Measurements from ENCODE around the gene C11orf58.

DNA sequence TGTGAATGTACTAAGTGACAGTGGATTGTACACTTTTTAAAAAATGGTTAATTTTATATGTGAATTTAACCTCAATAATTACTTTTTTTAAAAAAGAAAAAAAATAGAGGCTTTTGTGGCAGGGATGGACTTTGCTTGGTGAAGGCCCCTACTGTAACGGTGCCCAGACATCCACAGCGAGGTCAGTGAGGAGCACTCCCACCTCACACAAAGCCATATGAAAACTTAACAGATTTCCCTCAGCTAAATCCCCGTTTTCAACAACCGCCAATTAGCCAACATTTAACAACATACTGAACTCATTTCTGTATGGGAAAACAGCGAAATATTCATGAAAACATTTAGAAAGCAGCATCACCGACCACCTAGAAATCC, 642 bp upstream of the C11orf58 start:
- TF ChIP-seq, protein P1, sequence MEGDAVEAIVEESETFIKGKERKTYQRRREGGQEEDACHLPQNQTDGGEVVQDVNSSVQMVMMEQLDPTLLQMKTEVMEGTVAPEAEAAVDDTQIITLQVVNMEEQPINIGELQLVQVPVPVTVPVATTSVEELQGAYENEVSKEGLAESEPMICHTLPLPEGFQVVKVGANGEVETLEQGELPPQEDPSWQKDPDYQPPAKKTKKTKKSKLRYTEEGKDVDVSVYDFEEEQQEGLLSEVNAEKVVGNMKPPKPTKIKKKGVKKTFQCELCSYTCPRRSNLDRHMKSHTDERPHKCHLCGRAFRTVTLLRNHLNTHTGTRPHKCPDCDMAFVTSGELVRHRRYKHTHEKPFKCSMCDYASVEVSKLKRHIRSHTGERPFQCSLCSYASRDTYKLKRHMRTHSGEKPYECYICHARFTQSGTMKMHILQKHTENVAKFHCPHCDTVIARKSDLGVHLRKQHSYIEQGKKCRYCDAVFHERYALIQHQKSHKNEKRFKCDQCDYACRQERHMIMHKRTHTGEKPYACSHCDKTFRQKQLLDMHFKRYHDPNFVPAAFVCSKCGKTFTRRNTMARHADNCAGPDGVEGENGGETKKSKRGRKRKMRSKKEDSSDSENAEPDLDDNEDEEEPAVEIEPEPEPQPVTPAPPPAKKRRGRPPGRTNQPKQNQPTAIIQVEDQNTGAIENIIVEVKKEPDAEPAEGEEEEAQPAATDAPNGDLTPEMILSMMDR (IDR thresholded peaks at IDR 0.05): no peak
- TF ChIP-seq EZH2 (IDR thresholded peaks at IDR 0.05; ENCODE audit: borderline replicate concordance, insufficient read depth, low read depth, low read length, poor library complexity, severe bottlenecking): no peak
